IPS-15b (cell line): ENCODE data around the gene CCDC85B.

Experiments used
- H3K27me3 ChIP-seq: one replicate; pipeline ENCODE4 v1.6.1; 2013; ENCODE audit warnings: low read length; ENCODE audit not compliant: control insufficient read depth, insufficient read depth
- H3K36me3 ChIP-seq: one replicate; pipeline ENCODE4 v1.6.1; 2013; ENCODE audit warnings: low read length; ENCODE audit not compliant: control insufficient read depth, insufficient read depth
- H3K4me1 ChIP-seq: one replicate; pipeline ENCODE4 v1.6.1; 2013; ENCODE audit warnings: mild to moderate bottlenecking, low read length; ENCODE audit not compliant: control insufficient read depth, insufficient read depth
- H3K4me3 ChIP-seq: one replicate; pipeline ENCODE4 v1.5.1; 2013; ENCODE audit warnings: low read depth, low read length
- H3K9ac ChIP-seq: one replicate; pipeline ENCODE4 v1.6.1; 2013; ENCODE audit warnings: low read depth, mild to moderate bottlenecking, low read length
- H3K9me3 ChIP-seq: one replicate; pipeline ENCODE4 v1.6.1; 2013; ENCODE audit warnings: mild to moderate bottlenecking, low read length; ENCODE audit not compliant: control insufficient read depth, insufficient read depth

CCDC85B gene

DNA sequence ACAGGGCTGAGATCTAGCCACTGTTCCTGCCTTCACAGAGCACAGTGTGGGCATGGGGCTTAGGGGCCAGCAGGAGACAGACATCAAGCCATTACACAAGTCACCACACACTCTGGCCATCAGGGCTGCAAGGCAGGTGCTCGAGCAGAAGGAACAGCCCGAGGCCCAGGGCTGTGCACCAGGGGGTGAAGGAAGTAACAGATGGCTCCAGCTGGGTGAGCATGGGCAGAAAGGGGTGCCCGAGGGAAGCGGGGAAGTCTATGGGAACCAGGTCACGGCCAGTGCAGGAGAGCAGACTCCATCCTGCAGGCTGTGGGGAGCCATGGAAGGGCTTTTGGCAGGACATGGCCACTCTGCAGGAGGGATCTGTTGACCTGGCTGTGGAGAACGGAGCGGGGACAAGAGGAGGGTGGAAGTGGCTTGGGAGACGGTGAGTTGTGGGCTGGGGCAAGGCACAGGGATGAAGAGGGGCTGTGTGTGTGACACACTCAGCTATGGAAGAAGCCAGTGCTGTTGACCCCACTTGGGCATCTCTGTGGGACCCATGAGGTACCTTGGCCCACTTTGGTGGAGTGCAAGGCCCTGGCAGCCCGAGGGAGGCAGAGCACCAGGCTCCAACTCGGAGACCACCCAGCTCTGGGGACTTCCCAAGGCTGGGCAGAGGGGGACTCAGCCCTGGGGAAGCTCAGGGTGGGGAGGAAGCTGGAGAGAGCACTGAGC is 24.8 kb downstream of the CCDC85B start:
- H3K9me3 ChIP-seq = no peaks in the 10 kb centered on the region

DNA sequence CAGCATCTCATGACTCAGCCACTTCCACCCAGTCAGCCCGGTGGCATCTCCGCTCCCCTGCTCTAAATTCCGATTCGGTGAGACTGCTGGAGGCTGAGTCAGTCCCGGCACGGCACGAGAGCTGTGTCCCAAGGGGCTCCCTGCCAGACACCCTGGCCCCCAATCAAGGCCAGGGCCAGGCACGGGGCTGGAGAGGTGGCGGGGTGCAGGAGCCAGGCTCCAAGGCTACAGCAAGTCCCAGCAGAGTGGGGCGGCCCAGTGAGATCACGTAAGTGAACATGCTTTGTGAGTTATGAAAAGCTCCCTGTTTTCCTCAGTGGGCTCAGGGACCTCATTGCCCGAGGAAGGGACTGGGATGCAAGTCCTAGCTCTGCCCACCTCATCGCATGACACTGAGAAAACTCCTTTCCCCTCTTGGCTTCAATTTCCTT is 25.4 kb downstream of the CCDC85B start:
- H3K36me3 ChIP-seq = no peaks in the 10 kb centered on the region
- H3K9me3 ChIP-seq = no peaks in the 10 kb centered on the region
- peaks cover 2% of the 10 kb centered on the region for H3K4me1 ChIP-seq
- no peak overlapping the region for H3K9ac ChIP-seq
- no peak overlapping the region for H3K4me3 ChIP-seq
- H3K27me3 ChIP-seq = no peaks in the 10 kb centered on the region

More for the DNA sequence above, 24.8 kb downstream of the CCDC85B start:
- H3K9ac ChIP-seq = no peak overlapping the region
- no peak overlapping the region for H3K4me3 ChIP-seq
- H3K4me1 ChIP-seq = peaks cover 2% of the 10 kb centered on the region
- no peaks in the 10 kb centered on the region for H3K27me3 ChIP-seq
- no peaks in the 10 kb centered on the region for H3K36me3 ChIP-seq

GRCh38 chr11:65916391-65916790 is 25.9 kb downstream of the CCDC85B start:
- Histone ChIP-seq H3K9me3 (no peaks in the 10 kb centered on the region), H3K4me1 (peaks cover 2% of the 10 kb centered on the region), H3K27me3 (no peaks in the 10 kb centered on the region), H3K4me3 (no peak overlapping the region), H3K9ac (no peak overlapping the region), H3K36me3 (peaks cover 3% of the 10 kb centered on the region)

DNA sequence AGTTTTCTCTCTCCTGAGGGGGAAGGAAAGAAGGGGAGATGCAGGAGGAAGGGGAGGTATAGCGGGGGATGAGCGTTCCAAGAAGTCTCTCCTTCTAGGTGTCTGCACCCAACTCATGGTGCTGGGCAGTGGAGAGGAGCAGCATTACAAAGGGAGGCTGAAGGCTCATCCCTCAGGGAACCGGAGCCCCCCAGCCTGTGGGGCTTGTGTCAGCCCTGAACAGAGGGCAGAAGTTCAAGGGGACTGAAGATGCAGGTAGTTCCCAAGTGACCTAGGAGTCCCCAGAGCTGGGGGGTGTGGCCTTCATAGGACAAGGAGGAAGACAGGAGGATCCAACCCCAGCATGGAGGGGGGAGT is 26.6 kb downstream of the CCDC85B start:
- peaks cover 2% of the 10 kb centered on the region for H3K4me1 ChIP-seq
- no peak overlapping the region for H3K4me3 ChIP-seq
- no peak overlapping the region for H3K9ac ChIP-seq
- H3K9me3 ChIP-seq = no peaks in the 10 kb centered on the region
- peaks cover 4% of the 10 kb centered on the region for H3K36me3 ChIP-seq
- H3K27me3 ChIP-seq = no peaks in the 10 kb centered on the region

- Histone ChIP-seq H3K4me3 (peak overlapping the region; percentile 89), H3K36me3 (peaks cover 9% of the 10 kb centered on the region), H3K27me3 (no peaks in the 10 kb centered on the region), H3K9ac (no peak overlapping the region), H3K9me3 (no peaks in the 10 kb centered on the region), H3K4me1 (peaks cover 2% of the 10 kb centered on the region)
Measured at GRCh38 chr11:65917434-65918210, 27.1 kb downstream of the CCDC85B start.

- no peaks in the 10 kb centered on the region for H3K27me3 ChIP-seq
- no peaks in the 10 kb centered on the region for H3K9me3 ChIP-seq
- peaks cover 2% of the 10 kb centered on the region for H3K4me1 ChIP-seq
- H3K9ac ChIP-seq = peak within 1 kb of the TSS; percentile 88
- H3K4me3 ChIP-seq = peak within 1 kb of the TSS; percentile 89
- peaks cover 9% of the 10 kb centered on the region for H3K36me3 ChIP-seq
Measured at GRCh38 chr11:65918211-65919140, 28.0 kb downstream of the CCDC85B start, which contains the start of gene C11orf68. Gene C11orf68, minus strand, starts transcription at chr11:65919062. Its CDS starts 31 bp downstream, at chr11:65919031.

DNA sequence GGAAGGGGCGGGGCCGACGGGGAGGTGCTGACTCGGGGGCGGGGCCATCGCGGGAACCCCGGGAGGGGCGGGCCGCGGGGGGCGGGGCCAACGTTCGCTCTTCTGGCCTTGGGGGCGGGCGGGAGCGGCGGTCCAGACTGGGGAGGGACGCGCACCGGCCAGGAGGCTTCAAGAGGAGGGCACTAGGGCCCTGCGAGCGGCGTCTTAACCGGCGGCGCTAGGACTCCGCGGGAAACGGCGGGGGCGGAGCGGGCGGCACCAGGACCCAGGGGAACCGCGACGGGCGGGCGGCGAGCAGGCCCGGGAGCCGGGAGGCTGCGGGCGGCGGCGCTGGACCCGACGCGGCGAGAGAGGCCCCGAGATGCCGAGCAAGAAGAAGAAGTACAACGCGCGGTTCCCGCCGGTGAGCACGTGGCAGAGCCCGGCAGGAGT is 28.7 kb downstream of the CCDC85B start, which contains the start of gene DRAP1:
Gene DRAP1, plus strand, starts transcription at position 286 of the 432 bp plus-strand sequence. Its CDS starts 76 bp downstream, at position 362.
- Histone ChIP-seq H3K4me1 (peaks cover 2% of the 10 kb centered on the region), H3K9ac (peak within 1 kb of the TSS; percentile 88), H3K9me3 (no peaks in the 10 kb centered on the region), H3K27me3 (no peaks in the 10 kb centered on the region), H3K36me3 (peaks cover 9% of the 10 kb centered on the region), H3K4me3 (peak within 1 kb of the TSS; percentile 89)

GRCh38 chr11:65919573-65920371 is 29.3 kb downstream of the CCDC85B start:
- Histone ChIP-seq H3K4me3 (peak overlapping the region; percentile 62), H3K9me3 (no peaks in the 10 kb centered on the region), H3K9ac (peak overlapping the region; percentile 37), H3K27me3 (no peaks in the 10 kb centered on the region), H3K4me1 (peaks cover 2% of the 10 kb centered on the region), H3K36me3 (peaks cover 9% of the 10 kb centered on the region)

DNA sequence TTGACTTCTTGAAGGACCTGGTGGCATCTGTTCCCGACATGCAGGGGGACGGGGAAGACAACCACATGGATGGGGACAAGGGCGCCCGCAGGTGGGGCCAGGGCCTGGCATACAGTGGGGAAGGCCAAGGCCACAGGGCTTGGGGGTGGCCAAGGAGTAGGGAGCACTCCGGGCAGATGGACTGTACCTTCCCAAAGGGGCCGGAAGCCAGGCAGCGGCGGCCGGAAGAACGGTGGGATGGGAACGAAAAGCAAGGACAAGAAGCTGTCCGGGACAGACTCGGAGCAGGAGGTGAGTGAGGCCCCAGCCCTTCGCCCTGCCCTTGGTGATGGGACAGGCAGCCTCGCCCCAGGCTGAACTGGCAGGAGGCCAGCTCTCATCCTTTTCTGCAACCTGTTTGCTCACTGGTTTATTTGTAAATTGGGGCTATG is 29.9 kb downstream of the CCDC85B start:
- H3K4me3 ChIP-seq = peak overlapping the region; percentile 62
- H3K9ac ChIP-seq = no peak overlapping the region
- no peaks in the 10 kb centered on the region for H3K9me3 ChIP-seq
- H3K4me1 ChIP-seq = peaks cover 2% of the 10 kb centered on the region
- no peaks in the 10 kb centered on the region for H3K27me3 ChIP-seq
- H3K36me3 ChIP-seq = peaks cover 9% of the 10 kb centered on the region

GRCh38 chr11:65921033-65921555 is 30.6 kb downstream of the CCDC85B start:
- H3K36me3 ChIP-seq = peaks cover 9% of the 10 kb centered on the region
- H3K9ac ChIP-seq = no peak overlapping the region
- H3K4me1 ChIP-seq = peaks cover 2% of the 10 kb centered on the region
- no peaks in the 10 kb centered on the region for H3K9me3 ChIP-seq
- H3K27me3 ChIP-seq = no peaks in the 10 kb centered on the region
- H3K4me3 ChIP-seq = no peak overlapping the region
